ENCODE results near the gene KRTAP2-3. TPM values are rescaled to one million over a fixed set of nuclear protein-coding genes. Genes with fewer than 3 reads are reported as not detected.
"Not testable (repeated sequence)": the region's sequence is repeated elsewhere in the genome, so short reads cannot be mapped to it uniquely, and the experiment has no call there.

The KRTAP2-3 gene
- total RNA-seq, 1 experiment from 2014 or later: 6.3 TPM

DNA sequence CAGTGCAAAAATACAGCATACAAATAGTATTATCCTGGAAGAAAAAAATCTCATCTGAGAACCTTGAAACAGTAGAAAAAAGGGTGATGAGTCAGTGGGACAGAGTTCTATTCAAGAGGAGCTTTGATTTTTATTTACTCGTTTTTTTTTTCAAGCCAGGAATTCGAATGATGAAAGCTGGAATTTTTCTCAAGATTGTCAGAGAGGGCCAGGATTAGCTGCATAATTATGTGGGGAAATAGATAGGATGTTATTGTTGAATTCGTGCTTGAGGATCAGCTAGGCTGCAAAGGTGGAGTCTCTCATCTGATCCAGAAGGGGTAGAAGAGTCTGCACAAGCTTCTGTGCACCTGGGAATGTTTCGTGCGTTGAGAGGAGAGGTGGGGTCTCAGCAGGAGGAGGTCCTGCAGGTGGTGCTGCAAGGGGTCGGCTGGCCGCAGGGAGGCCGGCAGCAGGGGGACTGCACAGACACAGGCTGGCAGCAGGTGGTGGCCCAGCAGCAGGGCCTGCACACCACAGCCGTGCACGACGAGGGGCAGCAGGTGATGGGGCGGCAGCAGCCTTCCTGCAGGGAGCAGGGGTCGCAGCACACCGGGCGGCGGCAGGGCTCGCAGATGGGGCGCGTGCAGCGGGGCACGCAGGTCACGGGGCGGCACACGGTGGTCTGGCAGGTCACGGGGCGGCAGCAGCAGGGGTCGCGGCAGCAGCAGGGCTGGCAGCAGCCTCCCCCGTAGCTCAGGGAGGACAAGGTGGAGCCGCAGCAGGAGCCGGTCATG, 450 bp downstream of the KRTAP2-3 start:
- H3K36me3 ChIP-seq (ENCODE audit: control insufficient read depth in 1 of 2, insufficient read depth in 2 of 2, low read length in 2 of 2); H4K20me1 ChIP-seq (ENCODE audit: insufficient read depth); POLR2A ChIA-PET; H2AFZ ChIP-seq (ENCODE audit: low read depth, low read length, poor library complexity, severe bottlenecking); RAD21 ChIA-PET (ENCODE audit: low non-redundant PET in 1 of 2, low total read pairs in 2 of 2, uncharacterized antibody in 2 of 2, unreplicated experiment in 2 of 2); H3K4me3 ChIP-seq (replicated peaks in 1 of 2; ENCODE audit: low read depth in 1 of 2, low read length in 2 of 2); intact Hi-C loops (cut with micrococcal nuclease); DNase-seq (ENCODE audit: low read depth, low spot score); H3K27me3 ChIP-seq (ENCODE audit: insufficient read depth, low read length); H3K79me2 ChIP-seq (ENCODE audit: insufficient read depth, low read length); H3K9me3 ChIP-seq (ENCODE audit: control insufficient read depth in 1 of 2, insufficient read depth in 1 of 2, low read depth in 1 of 2, low read length in 2 of 2); H3K9me2 ChIP-seq (ENCODE audit: insufficient read depth); CTCF ChIA-PET: not testable (repeated sequence)
- Histone ChIP-seq H3K4me1 (ENCODE audit: control insufficient read depth in 1 of 2, insufficient read depth in 2 of 2, low read length in 2 of 2) (peaks cover 39 to 53% of the 10 kb centered on the region in 2 experiments), H3K27ac (ENCODE audit: low read depth, low read length) (peak overlapping the region; percentile 85), H3K4me2 (ENCODE audit: low read length) (peak overlapping the region; percentile 28), H3K9ac (ENCODE audit: low read length) (peak overlapping the region; percentile 10; the same call in 1 of the 2 replicates)
- TSS peak; percentile 54 for BruUV-seq (replicated peaks)
- ATAC-seq: peak; percentile 41
- TF ChIP-seq FOSL1 (IDR thresholded peaks at IDR 0.05; ENCODE audit: low read depth) (0 out of 2 replicates have a peak, but pooled peaks have one; percentile 14), SP1 (IDR thresholded peaks at IDR 0.05; ENCODE audit: low read depth) (peak; percentile 28; the same call in 1 of the 2 replicates)

- H3K4me2 ChIP-seq (ENCODE audit: low read length): peak overlapping the region; percentile 28; the same call in 1 of the 2 replicates
- no peaks in the 10 kb centered on the region for H4K20me1 ChIP-seq (ENCODE audit: insufficient read depth)
- peaks cover 0 to 5% of the 10 kb centered on the region in 2 experiments; a peak in 1 of 4 replicates for H3K36me3 ChIP-seq (ENCODE audit: control insufficient read depth in 1 of 2, insufficient read depth in 2 of 2, low read length in 2 of 2)
- no peak overlapping the region for H2AFZ ChIP-seq (ENCODE audit: low read depth, low read length, poor library complexity, severe bottlenecking)
- peak overlapping the region; percentile 85 for H3K27ac ChIP-seq (ENCODE audit: low read depth, low read length)
- no peaks in the 10 kb centered on the region for H3K27me3 ChIP-seq (ENCODE audit: insufficient read depth, low read length)
- ATAC-seq (no peak), DNase-seq (ENCODE audit: low read depth, low spot score) (no peak)
- CTCF ChIA-PET: no interaction called here
- POLR2A ChIA-PET: no interaction called here
- H3K9me3 ChIP-seq (ENCODE audit: control insufficient read depth in 1 of 2, insufficient read depth in 1 of 2, low read depth in 1 of 2, low read length in 2 of 2): peaks cover 0 to 9% of the 10 kb centered on the region in 2 experiments; a peak in 1 of 4 replicates
- intact Hi-C loops (cut with micrococcal nuclease): no loop called here
- peak overlapping the region; percentile 10; the same call in 1 of the 2 replicates for H3K9ac ChIP-seq (ENCODE audit: low read length)
- TF ChIP-seq POLR2A (IDR thresholded peaks at IDR 0.05; ENCODE audit: borderline replicate concordance, extremely low read depth, insufficient read depth, insufficient read length) (no peak), CBX3 (IDR thresholded peaks at IDR 0.05; ENCODE audit: low read depth) (no peak), YY1 (IDR thresholded peaks at IDR 0.05; ENCODE audit: extremely low read depth, insufficient replicate concordance, low read depth, low read length) (no peak), ZNF274 (IDR thresholded peaks at IDR 0.05; ENCODE audit: low read depth, low read length) (no peak)
- H3K9me2 ChIP-seq (ENCODE audit: insufficient read depth): no peaks in the 10 kb centered on the region
- H3K4me1 ChIP-seq (ENCODE audit: control insufficient read depth in 1 of 2, insufficient read depth in 2 of 2, low read length in 2 of 2): peaks cover 39 to 46% of the 10 kb centered on the region in 2 experiments
- H3K4me3 ChIP-seq (replicated peaks in 1 of 2; ENCODE audit: low read depth in 1 of 2, low read length in 2 of 2): no peak overlapping the region
- BruUV-seq (replicated peaks): no TSS peak
- RAD21 ChIA-PET (ENCODE audit: low non-redundant PET in 1 of 2, low total read pairs in 2 of 2, uncharacterized antibody in 2 of 2, unreplicated experiment in 2 of 2): no interaction called here
- no peaks in the 10 kb centered on the region for H3K79me2 ChIP-seq (ENCODE audit: insufficient read depth, low read length)
These were observed 1.2 kb downstream of the KRTAP2-3 start for GRCh38 chr17:41058741-41059140.

Data from HCT116 (cell line).